Measurements from ENCODE around the gene KLHDC7B. TPM values are rescaled to one million over a fixed set of nuclear protein-coding genes. Genes with fewer than 3 reads are reported as not detected.
"Not testable (repeated sequence)": the region's sequence is repeated elsewhere in the genome, so short reads cannot be mapped to it uniquely, and the experiment has no call there.

Gene KLHDC7B
- total RNA-seq, 2 donors from 2014 or later: 0.15 TPM; not detected in 1

DNA sequence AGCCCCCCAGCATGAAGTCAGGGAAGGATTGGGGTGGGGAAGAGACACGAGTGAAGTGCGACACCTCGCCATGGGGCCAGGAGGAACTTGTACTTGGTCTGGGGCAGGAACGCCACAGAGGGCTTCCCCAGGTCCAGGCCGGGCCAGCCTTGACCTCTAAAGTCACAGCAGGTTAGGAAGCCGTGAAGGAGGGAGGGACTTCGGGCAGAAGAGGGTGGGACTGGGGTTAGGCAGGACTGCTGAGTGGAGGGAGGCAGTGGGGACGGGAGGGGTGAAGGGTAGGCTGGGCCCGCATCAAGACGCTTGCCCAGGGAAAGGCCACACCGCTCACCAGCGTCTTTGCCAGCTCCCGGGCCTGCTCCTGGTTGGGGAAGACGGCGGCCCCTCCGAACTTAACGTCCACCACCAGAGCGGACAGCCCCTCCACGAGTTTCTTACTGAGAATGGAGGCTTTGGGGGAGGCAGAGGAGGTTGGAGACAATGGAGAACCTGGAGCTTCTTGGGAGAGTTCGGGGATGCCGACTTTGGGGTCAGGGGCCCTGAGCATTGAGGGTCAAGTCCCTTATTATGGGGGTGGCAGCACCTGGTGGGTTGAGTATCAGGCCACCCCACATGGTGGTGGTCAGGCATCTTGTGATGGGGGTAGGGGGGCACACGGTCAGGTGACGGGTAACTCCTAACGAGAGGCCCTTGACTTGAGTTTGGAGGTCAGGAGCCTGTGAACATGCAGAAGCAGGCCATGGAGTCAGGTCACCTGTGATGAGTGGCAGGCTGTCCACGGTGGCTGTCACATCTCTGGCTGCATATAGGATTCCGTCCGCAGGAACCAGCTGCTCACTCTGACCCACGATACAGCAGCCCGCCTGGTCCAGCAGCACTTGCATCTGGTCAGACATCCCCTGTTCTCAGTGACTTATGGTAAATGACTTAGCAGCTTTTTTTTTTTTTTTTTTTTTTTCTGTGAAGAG, 18.6 kb upstream of the KLHDC7B start:
- ATAC-seq (peak; percentile 1 to 3), DNase-seq (peak; percentile 74)
- intact Hi-C loops (cut with DNase I): no loop called here

- intact Hi-C loops (cut with DNase I): no loop called here
- peak; percentile 26 for DNase-seq
Measured at GRCh38 chr22:50527921-50528681, 17.6 kb upstream of the KLHDC7B start.

GRCh38 chr22:50528682-50529415, 16.9 kb upstream of the KLHDC7B start:
- ATAC-seq: no peak
- no peak for DNase-seq
- intact Hi-C loops (cut with DNase I): no loop called here

More at GRCh38 chr22:50527921-50528681, 17.6 kb upstream of the KLHDC7B start:
- ATAC-seq: no peak

DNA sequence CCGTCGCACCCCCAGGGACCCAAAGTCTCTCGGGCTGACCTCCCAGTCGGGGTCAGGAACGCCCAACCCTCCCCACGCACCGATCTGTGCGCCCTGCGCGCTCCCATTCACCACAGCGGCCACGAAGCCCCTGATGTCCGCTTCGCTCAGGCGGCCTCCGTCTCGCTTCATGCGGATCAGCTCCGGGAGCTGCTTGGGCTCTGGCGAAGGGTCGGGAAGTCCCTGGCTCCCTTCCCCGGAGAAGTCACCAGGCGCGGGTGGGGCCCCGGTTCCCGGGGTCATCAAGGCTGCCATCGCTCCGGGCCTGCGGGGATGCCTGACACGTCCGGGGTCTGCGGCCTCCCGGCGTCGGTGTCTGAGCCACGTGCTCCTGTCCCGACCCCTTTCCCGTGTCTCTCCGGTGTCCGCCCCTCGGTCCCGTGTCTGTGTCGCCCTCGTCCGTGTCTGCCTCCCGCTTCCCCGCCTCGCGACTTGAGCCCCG, 16.2 kb upstream of the KLHDC7B start:
- intact Hi-C loops (cut with DNase I): no loop called here
- ATAC-seq (no peak), DNase-seq (peak; percentile 60)

DNA sequence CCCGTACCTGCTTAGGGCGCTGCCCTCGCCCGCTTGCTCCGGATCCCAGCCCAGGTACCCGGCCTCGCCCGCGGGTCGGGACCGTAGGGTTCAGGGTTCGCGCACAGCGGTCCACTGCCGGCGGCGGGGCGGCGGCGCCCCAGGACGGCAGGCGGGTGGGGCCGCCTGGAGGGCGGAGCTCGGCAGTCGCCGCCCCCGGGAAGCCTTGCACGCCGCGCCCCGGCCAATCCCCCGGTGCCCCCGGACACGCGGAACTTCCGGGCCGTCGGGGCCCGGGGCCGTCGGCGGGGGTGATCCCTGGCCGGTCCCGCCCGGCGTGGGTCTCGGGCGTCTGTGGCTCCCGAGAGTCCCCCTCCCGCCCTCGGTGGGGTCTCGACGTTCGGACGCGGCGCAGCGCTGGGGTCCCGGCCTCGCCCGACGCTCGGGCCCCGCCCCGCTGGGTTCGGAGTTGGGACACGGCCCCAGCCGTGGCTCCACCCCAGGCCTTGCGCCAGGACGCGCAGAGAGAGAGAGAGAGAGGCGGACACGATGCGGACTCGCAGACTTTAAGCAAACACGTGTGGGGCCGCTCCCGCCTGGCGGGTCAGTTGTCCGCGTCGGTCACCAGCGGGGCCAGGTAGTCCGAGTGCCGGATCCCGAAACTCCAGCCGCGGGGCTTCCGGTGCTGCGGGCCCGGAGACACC, 15.7 kb upstream of the KLHDC7B start, which contains the start of gene TYMP:
TYMP (minus strand) TSS at position 116 of the 683 bp plus-strand sequence. CDS start 303 bp downstream, outside the sequence.
- DNase-seq: peak; percentile 92
- ATAC-seq: peak; percentile 32 to 44
- intact Hi-C loops (cut with DNase I): no loop called here

DNA sequence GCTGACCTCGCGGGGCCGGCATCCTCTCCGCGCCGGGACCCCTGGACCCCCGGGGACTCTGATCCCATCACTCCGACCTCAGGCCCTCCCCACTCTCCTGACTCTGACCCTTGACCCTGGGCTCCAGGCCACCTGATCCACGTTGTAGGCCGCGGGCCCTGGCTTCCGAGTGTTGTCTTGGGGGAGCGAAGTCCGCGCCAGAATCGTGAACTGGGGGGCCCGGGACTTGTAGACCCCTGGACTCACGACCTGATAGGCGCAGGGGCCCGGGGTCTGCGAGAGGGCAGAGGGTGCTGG, 15.2 kb upstream of the KLHDC7B start:
- ATAC-seq (peak in 1 of 2 donors; percentile 0), DNase-seq (no peak)
- intact Hi-C loops (cut with DNase I): no loop called here

DNA sequence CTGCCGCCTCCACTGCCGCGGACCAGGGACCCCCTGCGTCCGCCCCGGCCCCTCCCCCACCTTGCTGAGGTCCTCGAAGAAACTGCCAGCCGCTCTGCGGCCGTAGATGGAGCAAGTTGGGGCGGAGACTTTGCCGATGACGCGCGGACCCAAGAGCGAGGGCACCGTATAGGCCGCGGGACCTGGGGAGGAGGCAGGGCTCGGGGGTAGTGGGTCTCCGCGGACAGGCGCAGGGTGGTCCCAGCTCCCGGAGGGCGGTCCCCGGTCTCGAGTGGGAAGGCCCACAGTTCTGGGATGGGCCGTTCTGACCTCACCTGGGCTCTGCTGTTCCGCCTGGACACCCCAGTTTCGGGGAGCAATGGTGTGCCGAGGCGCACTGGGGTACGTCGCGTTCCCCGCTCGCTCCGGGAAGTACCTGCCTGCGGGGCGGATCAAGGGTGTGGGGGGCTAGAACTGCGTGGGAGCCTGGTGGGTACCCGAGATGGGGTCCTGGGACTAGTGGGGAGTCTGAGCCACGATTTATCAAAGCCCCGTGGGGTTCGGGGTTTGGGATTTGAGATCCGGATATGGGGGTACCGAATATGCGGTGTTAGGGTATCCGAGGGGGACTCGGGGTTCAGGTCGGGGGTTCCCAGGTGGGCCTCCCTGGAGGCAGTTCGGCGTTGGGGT, 14.7 kb upstream of the KLHDC7B start:
- DNase-seq (peak; percentile 93), ATAC-seq (peak; percentile 56 to 63)
- intact Hi-C loops (cut with DNase I): no loop called here

GRCh38 chr22:50531546-50531961, 14.1 kb upstream of the KLHDC7B start:
- peak; percentile 25 for ATAC-seq
- peak; percentile 77 for DNase-seq
- intact Hi-C loops (cut with DNase I): no loop called here

GRCh38 chr22:50531962-50532674, 13.6 kb upstream of the KLHDC7B start:
- intact Hi-C loops (cut with DNase I): no loop called here
- DNase-seq: peak; percentile 91
- ATAC-seq: peak; percentile 50 to 56

GRCh38 chr22:50532824-50533796, 12.6 kb upstream of the KLHDC7B start:
- ATAC-seq (no peak), DNase-seq (no peak)
- intact Hi-C loops (cut with DNase I): no loop called here

DNA sequence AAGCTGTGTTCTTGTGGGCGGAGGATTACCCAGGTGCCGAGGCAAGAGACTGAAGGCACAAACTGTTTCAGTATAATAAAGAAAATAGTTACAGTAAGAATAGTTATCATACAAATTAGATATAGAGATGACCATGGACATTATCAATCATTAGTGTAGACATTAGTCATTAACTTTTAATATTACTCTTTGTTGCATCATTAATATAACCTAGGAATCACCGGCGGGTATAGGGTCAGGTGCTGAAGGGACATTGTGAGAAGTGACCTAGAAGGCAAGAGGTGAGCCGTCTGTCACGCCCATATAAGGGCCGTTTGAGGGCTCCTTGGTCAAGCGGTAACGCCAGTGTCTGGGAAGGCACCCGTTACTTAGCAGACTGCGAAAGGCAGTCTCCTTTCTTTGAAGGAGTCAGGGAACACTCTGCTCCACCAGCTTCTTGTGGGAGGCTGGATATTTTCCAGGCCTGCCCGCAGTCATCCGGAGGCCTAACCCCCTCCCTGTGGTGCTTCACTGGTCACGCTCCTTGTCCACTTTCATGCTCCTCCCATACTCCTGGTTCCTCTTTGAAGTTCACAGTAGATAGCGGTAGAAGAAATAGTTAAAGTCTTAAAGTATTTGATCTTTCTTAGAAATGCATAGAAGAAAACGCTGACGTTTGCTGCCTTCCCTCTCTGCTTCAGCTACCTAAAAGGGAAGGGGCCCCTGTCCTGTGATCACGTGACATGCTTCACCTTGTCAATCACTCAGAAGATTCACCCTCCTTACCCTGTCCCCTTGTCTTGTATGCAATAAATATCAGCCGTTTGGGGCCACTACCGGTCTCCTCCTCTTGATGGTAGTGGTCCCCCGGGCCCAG, 11.6 kb upstream of the KLHDC7B start:
- DNase-seq: peak; percentile 55
- intact Hi-C loops (cut with DNase I); ATAC-seq: not testable (repeated sequence)

GRCh38 chr22:50535113-50535512, 10.6 kb upstream of the KLHDC7B start:
- ATAC-seq (no peak), DNase-seq (no peak)
- intact Hi-C loops (cut with DNase I): no loop called here

GRCh38 chr22:50536226-50536625, 9.5 kb upstream of the KLHDC7B start:
- intact Hi-C loops (cut with DNase I): no loop called here
- DNase-seq: no peak
- ATAC-seq: no peak

DNA sequence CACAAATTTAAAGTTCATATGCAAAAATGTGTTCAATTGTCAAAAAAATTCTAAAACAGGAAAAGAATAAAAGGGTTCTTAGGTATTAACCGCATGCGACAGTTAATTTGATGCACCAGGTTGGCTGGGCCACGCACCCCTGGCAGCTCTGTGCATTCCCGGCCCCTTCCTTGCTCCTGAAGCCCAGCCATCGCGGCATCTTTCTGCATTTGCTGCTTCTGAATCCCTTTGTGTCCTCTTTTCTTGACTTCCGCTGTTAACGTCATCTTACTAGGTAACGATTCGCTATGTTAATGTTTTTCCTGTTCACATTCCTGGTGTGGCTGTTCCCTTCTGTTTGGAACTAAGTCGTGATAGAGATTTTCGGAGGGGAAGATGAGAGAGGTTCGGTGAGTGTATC, 7.9 kb upstream of the KLHDC7B start:
- intact Hi-C loops (cut with DNase I): no loop called here
- ATAC-seq: no peak
- no peak for DNase-seq

GRCh38 chr22:50540381-50540780, 5.3 kb upstream of the KLHDC7B start:
- intact Hi-C loops (cut with DNase I): loop anchor here in 1 of 2 donors (10.0 kb wide), 1 partner anchor 74 kb away; no protein-coding TSS in a partner anchor
- ATAC-seq (no peak), DNase-seq (no peak)

Data from left cardiac atrium (tissue), 4 donors.